ENCODE results near the gene RNF213.

DNA sequence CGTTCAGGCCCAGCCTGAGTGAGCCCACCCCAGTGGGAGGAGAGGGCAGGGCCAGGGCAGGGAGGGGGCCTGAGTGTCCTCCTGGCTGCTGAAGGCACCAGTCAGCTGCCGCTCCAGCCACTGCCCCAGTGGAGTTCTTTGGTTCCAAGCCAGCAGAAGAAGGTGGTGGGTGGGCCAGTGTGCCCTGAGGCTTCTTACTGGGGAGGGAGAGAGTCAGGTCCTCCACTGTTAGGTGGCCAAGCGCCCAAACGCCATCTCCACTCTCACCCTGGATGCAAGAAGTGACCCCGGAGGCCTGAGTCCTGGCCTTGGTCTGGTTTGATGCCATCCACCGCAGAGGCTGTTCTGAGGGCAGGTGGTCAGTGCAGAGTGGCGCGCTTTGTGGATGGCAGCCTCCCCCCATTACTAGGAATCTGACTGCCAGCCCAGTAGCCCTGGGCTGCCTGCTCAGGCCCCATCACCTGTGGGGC lies 2.2 kb downstream of the RNF213 start:
- TF ChIP-seq, protein P1, sequence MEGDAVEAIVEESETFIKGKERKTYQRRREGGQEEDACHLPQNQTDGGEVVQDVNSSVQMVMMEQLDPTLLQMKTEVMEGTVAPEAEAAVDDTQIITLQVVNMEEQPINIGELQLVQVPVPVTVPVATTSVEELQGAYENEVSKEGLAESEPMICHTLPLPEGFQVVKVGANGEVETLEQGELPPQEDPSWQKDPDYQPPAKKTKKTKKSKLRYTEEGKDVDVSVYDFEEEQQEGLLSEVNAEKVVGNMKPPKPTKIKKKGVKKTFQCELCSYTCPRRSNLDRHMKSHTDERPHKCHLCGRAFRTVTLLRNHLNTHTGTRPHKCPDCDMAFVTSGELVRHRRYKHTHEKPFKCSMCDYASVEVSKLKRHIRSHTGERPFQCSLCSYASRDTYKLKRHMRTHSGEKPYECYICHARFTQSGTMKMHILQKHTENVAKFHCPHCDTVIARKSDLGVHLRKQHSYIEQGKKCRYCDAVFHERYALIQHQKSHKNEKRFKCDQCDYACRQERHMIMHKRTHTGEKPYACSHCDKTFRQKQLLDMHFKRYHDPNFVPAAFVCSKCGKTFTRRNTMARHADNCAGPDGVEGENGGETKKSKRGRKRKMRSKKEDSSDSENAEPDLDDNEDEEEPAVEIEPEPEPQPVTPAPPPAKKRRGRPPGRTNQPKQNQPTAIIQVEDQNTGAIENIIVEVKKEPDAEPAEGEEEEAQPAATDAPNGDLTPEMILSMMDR (IDR thresholded peaks at IDR 0.05; ENCODE audit: insufficient read depth, low read length) = no peak
- TF ChIP-seq, protein P2, sequence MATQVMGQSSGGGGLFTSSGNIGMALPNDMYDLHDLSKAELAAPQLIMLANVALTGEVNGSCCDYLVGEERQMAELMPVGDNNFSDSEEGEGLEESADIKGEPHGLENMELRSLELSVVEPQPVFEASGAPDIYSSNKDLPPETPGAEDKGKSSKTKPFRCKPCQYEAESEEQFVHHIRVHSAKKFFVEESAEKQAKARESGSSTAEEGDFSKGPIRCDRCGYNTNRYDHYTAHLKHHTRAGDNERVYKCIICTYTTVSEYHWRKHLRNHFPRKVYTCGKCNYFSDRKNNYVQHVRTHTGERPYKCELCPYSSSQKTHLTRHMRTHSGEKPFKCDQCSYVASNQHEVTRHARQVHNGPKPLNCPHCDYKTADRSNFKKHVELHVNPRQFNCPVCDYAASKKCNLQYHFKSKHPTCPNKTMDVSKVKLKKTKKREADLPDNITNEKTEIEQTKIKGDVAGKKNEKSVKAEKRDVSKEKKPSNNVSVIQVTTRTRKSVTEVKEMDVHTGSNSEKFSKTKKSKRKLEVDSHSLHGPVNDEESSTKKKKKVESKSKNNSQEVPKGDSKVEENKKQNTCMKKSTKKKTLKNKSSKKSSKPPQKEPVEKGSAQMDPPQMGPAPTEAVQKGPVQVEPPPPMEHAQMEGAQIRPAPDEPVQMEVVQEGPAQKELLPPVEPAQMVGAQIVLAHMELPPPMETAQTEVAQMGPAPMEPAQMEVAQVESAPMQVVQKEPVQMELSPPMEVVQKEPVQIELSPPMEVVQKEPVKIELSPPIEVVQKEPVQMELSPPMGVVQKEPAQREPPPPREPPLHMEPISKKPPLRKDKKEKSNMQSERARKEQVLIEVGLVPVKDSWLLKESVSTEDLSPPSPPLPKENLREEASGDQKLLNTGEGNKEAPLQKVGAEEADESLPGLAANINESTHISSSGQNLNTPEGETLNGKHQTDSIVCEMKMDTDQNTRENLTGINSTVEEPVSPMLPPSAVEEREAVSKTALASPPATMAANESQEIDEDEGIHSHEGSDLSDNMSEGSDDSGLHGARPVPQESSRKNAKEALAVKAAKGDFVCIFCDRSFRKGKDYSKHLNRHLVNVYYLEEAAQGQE (IDR thresholded peaks at IDR 0.05; ENCODE audit: insufficient replicate concordance, low read depth) = no peak
